Measurements from ENCODE around the gene ITGB5.

The ITGB5 gene

GRCh38 chr3:124860599-124860998 is 26.6 kb downstream of the ITGB5 start:
- peak; percentile 96 for DNase-seq

- DNase-seq: peak; percentile 89
Observed at GRCh38 chr3:124859025-124859424, 28.1 kb downstream of the ITGB5 start.

GRCh38 chr3:124858275-124858674 is 28.9 kb downstream of the ITGB5 start:
- peak; percentile 84 for DNase-seq

GRCh38 chr3:124856677-124857076 is 30.5 kb downstream of the ITGB5 start:
- DNase-seq: no peak

- DNase-seq: peak; percentile 70
Observed at GRCh38 chr3:124854009-124854408, 33.2 kb downstream of the ITGB5 start.

GRCh38 chr3:124853446-124853845 is 33.7 kb downstream of the ITGB5 start:
- no peak for DNase-seq

GRCh38 chr3:124851905-124852304 is 35.3 kb downstream of the ITGB5 start:
- DNase-seq: no peak

- DNase-seq: no peak
Observed at GRCh38 chr3:124851136-124851535, 36.0 kb downstream of the ITGB5 start.

GRCh38 chr3:124850633-124851032 is 36.5 kb downstream of the ITGB5 start:
- DNase-seq: peak; percentile 57

- no peak for DNase-seq
Observed at GRCh38 chr3:124850212-124850611, 37.0 kb downstream of the ITGB5 start.

- no peak for DNase-seq
Observed at GRCh38 chr3:124848300-124848699, 38.9 kb downstream of the ITGB5 start.

- no peak for DNase-seq
Observed at GRCh38 chr3:124847863-124848262, 39.3 kb downstream of the ITGB5 start.

- DNase-seq: no peak
Observed at GRCh38 chr3:124847051-124847450, 40.1 kb downstream of the ITGB5 start.

GRCh38 chr3:124846189-124846588 is 41.0 kb downstream of the ITGB5 start:
- peak; percentile 61 for DNase-seq

- peak; percentile 92 for DNase-seq
Observed at GRCh38 chr3:124845406-124845805, 41.8 kb downstream of the ITGB5 start.

- DNase-seq: no peak
Observed at GRCh38 chr3:124843506-124844177, 43.5 kb downstream of the ITGB5 start.

GRCh38 chr3:124843047-124843446 is 44.1 kb downstream of the ITGB5 start:
- no peak for DNase-seq

GRCh38 chr3:124841517-124841916 is 45.6 kb downstream of the ITGB5 start:
- DNase-seq: no peak

GRCh38 chr3:124840331-124840730 is 46.8 kb downstream of the ITGB5 start:
- DNase-seq: no peak

GRCh38 chr3:124839896-124840295 is 47.3 kb downstream of the ITGB5 start:
- no peak for DNase-seq

- DNase-seq: no peak
Observed at GRCh38 chr3:124838963-124839362, 48.2 kb downstream of the ITGB5 start.

GRCh38 chr3:124837730-124838186 is 49.4 kb downstream of the ITGB5 start:
- peak; percentile 81 for DNase-seq

GRCh38 chr3:124837065-124837464 is 50.1 kb downstream of the ITGB5 start:
- DNase-seq: no peak

- no peak for DNase-seq
Observed at GRCh38 chr3:124836448-124836847, 50.7 kb downstream of the ITGB5 start.

Measured in HCEC 1CT (cell line).